Colonic mucosa (tissue), 4 donors: ENCODE results near the gene CENPF. TPM values are rescaled to one million over a fixed set of nuclear protein-coding genes. Genes with fewer than 3 reads are reported as not detected.

Experiments used
- DNase-seq: peaks from one replicate; pipeline ENCODE4 v3.0.0-alpha.2; 2020
- H3K27ac ChIP-seq: fragments of 200-600 bp; one replicate; pipeline ENCODE4 v1.8.0; 2021
- H3K27me3 ChIP-seq: fragments of 200-600 bp; one replicate; pipeline ENCODE4 v1.8.0; 2021
- H3K36me3 ChIP-seq: fragments of 200-600 bp; one replicate; pipeline ENCODE4 v1.8.0; 2021
- H3K4me1 ChIP-seq: fragments of 200-600 bp; one replicate; pipeline ENCODE4 v1.8.0; 2021; ENCODE audit warnings: mild to moderate bottlenecking
- H3K4me3 ChIP-seq: fragments of 200-600 bp; one replicate; pipeline ENCODE4 v1.8.0; 2021
- H3K9ac ChIP-seq, 2 donors: one replicate each; pipeline ENCODE4 v1.7.0; 2013; ENCODE audit warnings: control low read depth in 2 of 2, low read depth in 2 of 2, low read length in 2 of 2
- H3K9me3 ChIP-seq: fragments of 200-600 bp; one replicate; pipeline ENCODE4 v1.8.0; 2021
- intact Hi-C: fragments of 100-400 bp; cut with DNase I; formaldehyde crosslinking; loops from one replicate; pipeline ENCODE4 v1.14.1; 2022
- total RNA-seq, 2 donors: library from RNA; stranded (reverse); fragmentation: NEBNext Ultra II Directional in 1 of 2; extraction: Animal tissue kit (Norgen Biotek cat#: 25700) in 1 of 2; gene quantifications; one replicate each; pipeline ENCODE4 v1.2.1, GENCODE V29; 2021
- TF ChIP-seq, protein P1 (sequence below): fragments of 200-600 bp; IDR thresholded peaks from one replicate; pipeline ENCODE4 v1.8.0; 2022; ENCODE audit warnings: antibody characterized with exemption, mild to moderate bottlenecking
- donor health status: healthy.
- donor health status: DM: no; HTN: no; CAD: no.
- donor health status: DM: no; HTN: no; CAD: no.

CENPF gene
- total RNA-seq, 2 donors from 2014 or later = 21.2 to 67.9 TPM

DNA sequence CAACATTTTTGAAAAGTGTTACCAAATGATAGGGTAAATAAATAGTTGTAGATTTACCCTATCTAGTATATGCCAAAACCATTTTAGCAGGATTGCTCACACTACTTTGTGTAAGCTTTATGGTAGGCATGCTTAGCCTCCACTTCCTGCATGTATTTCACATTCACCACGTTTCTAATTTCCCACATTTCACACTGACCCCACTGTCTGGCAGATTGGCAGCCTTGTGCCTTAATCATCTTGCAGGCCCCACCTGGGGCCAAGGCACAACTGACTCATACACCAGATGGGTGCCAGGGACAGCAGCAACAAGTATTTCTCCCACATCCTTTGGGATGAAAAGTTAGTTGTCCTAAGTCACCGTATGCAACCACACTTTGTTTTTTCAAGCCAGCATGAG lies 21.2 kb upstream of the CENPF start:
- TF ChIP-seq, protein P1, sequence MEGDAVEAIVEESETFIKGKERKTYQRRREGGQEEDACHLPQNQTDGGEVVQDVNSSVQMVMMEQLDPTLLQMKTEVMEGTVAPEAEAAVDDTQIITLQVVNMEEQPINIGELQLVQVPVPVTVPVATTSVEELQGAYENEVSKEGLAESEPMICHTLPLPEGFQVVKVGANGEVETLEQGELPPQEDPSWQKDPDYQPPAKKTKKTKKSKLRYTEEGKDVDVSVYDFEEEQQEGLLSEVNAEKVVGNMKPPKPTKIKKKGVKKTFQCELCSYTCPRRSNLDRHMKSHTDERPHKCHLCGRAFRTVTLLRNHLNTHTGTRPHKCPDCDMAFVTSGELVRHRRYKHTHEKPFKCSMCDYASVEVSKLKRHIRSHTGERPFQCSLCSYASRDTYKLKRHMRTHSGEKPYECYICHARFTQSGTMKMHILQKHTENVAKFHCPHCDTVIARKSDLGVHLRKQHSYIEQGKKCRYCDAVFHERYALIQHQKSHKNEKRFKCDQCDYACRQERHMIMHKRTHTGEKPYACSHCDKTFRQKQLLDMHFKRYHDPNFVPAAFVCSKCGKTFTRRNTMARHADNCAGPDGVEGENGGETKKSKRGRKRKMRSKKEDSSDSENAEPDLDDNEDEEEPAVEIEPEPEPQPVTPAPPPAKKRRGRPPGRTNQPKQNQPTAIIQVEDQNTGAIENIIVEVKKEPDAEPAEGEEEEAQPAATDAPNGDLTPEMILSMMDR = no peak
- no peak for DNase-seq
- intact Hi-C loops = no loop called here
- no peaks in the 10 kb centered on the region for H3K36me3 ChIP-seq
- no peaks in the 10 kb centered on the region for H3K4me1 ChIP-seq
- no peaks in the 10 kb centered on the region for H3K9me3 ChIP-seq
- H3K27me3 ChIP-seq = no peaks in the 10 kb centered on the region
- no peak overlapping the region for H3K27ac ChIP-seq
- no peak overlapping the region for H3K9ac ChIP-seq
- H3K4me3 ChIP-seq = no peak overlapping the region

DNA sequence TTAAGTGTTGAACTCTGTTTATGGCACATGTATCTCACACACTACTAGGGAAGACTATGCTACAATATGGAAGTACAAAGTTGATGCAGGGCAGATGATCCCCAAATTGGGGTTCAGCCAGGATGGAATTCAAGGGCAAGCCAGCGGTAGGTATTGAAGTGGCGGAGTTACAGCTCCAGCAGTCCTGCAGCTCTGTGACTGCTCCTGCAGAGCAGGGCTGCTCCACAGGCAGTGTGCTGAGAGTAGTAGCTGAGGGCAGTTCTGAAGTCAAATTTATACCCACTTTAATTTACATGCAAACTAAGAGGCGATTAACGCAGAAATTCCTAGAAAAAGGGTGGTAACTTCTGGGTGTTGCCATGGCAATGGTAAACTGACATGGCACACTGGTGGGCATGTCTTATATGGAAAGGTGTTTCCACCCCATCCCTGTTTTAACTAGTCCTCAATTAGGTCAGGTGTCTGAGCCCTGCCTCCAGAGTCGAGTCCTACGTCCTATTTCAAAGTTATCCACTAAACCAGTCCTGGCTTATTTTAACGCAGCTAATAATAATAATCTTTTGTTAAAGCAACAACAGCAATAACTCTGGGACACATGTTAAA lies 20.6 kb upstream of the CENPF start:
- TF ChIP-seq, protein P1 = no peak
- intact Hi-C loops = no loop called here
- DNase-seq = no peak
- no peaks in the 10 kb centered on the region for H3K36me3 ChIP-seq
- no peaks in the 10 kb centered on the region for H3K27me3 ChIP-seq
- no peaks in the 10 kb centered on the region for H3K4me1 ChIP-seq
- H3K9ac ChIP-seq = no peak overlapping the region
- no peak overlapping the region for H3K27ac ChIP-seq
- H3K9me3 ChIP-seq = no peaks in the 10 kb centered on the region
- no peak overlapping the region for H3K4me3 ChIP-seq

DNA sequence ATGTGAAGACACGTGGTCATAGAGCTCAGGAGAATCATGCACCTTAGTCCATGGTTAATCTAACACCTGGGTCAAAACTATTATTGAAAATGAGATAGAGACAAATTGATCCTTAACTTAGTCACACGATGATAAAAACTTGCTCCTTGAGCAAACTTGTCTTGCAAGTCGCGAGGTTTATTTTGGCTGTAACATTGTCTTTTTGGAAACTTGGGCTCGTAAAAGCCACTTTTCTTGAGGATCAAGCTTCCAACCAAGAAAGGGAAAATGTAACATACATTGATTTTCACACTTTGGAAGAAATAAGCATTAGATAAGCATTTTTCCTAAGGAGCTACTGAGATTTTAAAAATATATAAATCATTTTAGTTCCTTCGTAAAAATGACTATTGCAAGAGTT lies 19.9 kb upstream of the CENPF start:
- DNase-seq = no peak
- Histone ChIP-seq H3K4me1 (no peaks in the 10 kb centered on the region), H3K27me3 (no peaks in the 10 kb centered on the region), H3K36me3 (no peaks in the 10 kb centered on the region), H3K27ac (no peak overlapping the region), H3K9me3 (no peaks in the 10 kb centered on the region), H3K9ac (no peak overlapping the region), H3K4me3 (no peak overlapping the region)
- intact Hi-C loops = no loop called here
- TF ChIP-seq, protein P1 = no peak

DNA sequence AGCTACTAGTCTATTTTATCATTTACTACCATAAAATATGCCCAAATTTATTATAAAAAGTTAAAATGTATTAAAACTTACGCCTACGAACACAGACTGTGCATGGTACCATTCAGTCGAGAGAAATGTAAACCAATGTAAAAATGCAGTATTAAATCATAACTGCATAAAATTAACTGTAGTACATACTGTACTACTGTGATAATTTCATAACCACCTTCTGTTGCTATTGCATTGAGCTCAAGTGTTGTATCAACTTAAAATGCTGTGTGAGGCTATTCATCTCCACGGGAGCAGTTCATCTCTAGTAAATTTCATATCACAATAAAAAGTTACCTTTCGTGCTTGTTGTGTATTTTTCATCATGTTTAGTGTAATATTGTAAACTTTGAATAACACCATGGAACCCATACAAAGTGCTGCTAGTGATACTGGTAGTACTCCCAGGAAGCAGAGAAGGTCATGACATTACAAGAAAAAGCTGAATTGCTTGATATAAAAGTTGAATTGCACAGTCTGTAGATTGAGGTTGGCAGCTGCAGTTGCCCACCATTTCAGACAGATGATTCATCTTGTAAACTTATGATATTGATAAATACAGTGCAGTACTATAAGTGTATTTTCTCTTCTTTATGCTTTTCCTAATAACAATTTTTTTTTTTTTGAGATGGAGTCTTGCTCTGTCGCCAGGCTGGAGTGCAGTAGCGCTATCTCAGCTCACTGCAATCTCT lies 19.0 kb upstream of the CENPF start:
- Histone ChIP-seq H3K4me3 (no peak overlapping the region), H3K4me1 (no peaks in the 10 kb centered on the region), H3K27ac (no peak overlapping the region), H3K9ac (no peak overlapping the region), H3K27me3 (no peaks in the 10 kb centered on the region), H3K9me3 (no peaks in the 10 kb centered on the region), H3K36me3 (no peaks in the 10 kb centered on the region)
- intact Hi-C loops = loop anchor here (2.0 kb wide), 1 partner anchor 251 kb away; no protein-coding TSS in a partner anchor
- TF ChIP-seq, protein P1 = no peak
- no peak for DNase-seq

DNA sequence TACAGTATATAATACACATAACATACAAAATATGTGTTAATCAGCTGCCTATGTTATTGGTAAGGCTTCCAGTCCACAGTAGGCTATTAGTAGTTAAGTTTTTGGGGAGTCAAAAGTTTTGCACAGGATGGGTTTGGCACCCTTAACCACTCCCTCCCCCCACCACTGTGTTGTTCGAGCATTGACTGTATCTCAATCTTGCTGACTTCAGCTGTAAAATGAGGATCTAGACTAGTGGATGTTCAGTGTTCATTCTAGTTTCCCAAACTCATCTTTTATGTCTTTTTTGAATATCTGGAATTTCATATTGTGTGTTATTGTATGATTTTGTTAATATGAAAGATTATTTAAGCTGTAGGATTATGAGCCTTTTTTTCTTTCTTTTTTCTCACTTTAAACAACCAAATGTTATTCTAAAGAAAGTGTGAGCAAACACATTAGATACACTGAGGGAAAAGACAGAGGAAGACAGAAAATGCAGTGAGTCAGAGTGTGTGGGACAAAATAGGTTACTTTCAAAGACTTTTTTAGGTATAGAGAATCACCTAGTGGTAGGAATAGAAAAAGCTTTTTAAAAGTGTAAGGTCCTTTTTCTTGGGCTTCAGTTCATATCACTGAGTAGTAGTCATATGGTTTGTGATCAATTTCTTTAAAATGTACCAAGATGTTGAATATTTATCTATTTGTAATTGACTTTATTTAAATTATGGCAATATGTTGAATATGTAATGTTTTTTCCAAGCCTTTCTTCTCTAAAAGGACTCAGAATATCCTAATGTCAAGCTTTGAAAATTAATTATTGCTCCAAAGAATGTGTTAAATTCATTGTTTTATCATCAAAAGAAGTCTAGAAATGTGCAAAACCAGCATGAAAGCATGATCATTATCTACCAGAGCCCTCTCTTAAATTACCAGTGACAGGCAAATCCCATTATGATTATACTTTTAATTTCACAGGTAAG lies 17.9 kb upstream of the CENPF start:
- Histone ChIP-seq H3K4me1 (no peaks in the 10 kb centered on the region), H3K36me3 (no peaks in the 10 kb centered on the region), H3K27me3 (no peaks in the 10 kb centered on the region), H3K4me3 (no peak overlapping the region), H3K27ac (no peak overlapping the region), H3K9me3 (no peaks in the 10 kb centered on the region), H3K9ac (no peak overlapping the region)
- DNase-seq = no peak
- intact Hi-C loops = loop anchor here (2.0 to 5.0 kb wide), 3 partner anchors 198 to 323 kb away; no protein-coding TSS in a partner anchor
- TF ChIP-seq, protein P1 = peak; percentile 43
